HG03571 (cell line): ENCODE results near the gene VSX2.
"Not testable (repeated sequence)": the region's sequence is repeated elsewhere in the genome, so short reads cannot be mapped to it uniquely, and the experiment has no call there.

Experiments
- ATAC-seq: cut with Tn5 transposase; IDR thresholded peaks from one replicate; pipeline ENCODE4 v1.9.1; 2021; ENCODE audit not compliant: unreplicated experiment

The VSX2 gene

DNA sequence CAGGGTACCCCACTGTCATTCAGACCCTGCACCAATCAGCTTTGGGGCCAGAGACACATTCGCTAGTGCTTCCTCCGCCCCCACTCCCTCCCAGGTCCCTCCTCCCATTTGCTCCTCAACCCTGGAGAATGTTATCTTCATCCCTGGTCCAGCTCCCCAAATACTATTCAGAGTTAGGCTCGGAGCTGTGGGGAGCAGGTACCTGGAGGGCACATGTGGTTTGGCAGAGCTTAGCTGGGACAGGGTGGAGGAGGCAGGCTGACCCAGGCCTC, 19.5 kb downstream of the VSX2 start:
- no peak for ATAC-seq

DNA sequence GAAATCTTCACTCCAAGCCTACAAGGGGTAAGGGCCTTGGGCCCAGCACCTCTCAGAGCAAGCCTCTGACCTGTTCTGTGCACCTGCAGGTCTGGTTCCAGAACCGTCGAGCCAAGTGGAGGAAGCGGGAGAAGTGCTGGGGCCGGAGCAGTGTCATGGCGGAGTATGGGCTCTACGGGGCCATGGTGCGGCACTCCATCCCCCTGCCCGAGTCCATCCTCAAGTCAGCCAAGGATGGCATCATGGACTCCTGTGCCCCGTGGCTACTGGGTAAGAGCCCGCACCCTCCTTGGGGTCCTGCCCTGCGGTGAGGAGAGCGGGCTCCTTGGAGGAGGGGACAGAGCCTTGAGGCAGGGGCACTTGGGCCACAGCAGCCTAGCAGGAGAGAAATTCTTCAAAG, 20.3 kb downstream of the VSX2 start:
- ATAC-seq = no peak

DNA sequence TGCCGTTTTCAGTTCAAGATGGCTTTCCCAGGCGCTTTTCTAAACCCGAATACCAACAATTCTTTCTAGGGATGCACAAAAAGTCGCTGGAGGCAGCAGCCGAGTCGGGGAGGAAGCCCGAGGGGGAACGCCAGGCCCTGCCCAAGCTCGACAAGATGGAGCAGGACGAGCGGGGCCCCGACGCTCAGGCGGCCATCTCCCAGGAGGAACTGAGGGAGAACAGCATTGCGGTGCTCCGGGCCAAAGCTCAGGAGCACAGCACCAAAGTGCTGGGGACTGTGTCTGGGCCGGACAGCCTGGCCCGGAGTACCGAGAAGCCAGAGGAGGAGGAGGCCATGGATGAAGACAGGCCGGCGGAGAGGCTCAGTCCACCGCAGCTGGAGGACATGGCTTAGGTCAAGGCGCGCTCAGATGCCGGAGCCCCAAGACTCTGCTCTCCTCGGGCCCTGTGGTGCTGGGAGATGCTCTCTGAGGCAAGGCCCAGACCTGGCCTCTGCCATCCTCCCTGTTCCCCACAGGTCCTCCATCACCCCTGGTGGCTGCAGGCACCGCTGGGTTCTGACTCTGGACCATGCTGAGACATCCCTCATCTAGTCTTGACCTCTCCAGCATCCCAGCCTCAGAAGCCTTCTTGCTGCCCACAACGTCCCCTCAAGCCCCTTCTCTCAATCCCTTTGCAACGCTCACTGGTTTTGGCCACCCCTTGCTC, 21.4 kb downstream of the VSX2 start:
- ATAC-seq = no peak

DNA sequence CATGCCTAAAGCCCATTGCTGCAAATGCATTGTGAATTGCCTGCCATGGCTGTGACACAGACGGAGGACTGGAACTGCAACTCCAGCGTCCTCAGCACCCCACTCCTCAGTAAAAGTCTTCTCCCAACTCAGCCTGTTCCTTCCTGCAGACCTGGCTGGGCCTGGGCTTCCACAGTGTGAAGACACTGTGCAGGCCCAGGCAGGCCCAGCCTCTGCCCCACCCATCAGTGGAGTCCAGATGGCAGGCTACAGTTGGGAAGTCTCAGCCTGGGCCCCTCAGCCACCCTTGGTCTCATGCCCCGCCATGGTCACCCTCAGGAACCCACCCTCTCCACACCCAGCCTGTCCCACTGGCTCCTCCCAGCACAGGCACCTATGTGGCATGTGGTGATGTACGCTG, 22.0 kb downstream of the VSX2 start:
- ATAC-seq = no peak

DNA sequence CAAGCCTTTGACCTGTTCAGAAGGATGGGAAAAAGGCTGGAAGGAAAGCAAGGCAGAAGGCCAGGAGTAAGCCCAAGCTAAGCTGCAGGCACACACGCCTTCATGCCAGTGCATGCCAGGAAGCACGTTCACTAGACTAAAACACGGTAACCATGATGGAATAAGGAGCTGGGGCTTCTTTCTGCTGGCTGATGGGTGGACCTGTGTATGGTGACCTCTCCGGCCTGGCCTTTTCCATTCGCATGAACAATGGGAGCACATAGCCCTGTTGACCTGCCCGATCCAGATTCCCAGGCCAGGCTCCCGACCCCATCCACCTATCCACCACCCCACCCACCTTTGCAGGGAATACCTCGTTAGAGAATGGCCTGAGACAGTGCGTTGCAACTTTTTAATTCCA, 22.8 kb downstream of the VSX2 start:
- no peak for ATAC-seq

DNA sequence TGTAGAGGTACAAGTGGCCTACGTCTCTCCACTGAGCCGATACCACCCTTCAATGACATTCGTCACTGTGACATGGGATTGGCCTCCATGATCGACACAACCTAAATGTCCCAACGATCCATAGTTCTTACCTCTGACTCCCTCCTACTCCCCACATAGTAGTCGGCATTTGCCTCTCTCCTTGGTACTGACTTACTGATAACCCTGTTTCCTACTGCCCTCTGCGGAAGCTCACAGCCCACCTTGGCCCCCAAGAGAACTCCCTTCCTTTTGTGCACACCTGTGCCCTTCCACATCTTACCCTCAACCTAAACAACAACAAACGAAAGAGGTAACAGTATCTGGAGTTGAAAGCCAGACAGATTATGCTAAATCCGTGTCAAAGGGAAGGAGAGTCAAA, 23.9 kb downstream of the VSX2 start:
- ATAC-seq = no peak

DNA sequence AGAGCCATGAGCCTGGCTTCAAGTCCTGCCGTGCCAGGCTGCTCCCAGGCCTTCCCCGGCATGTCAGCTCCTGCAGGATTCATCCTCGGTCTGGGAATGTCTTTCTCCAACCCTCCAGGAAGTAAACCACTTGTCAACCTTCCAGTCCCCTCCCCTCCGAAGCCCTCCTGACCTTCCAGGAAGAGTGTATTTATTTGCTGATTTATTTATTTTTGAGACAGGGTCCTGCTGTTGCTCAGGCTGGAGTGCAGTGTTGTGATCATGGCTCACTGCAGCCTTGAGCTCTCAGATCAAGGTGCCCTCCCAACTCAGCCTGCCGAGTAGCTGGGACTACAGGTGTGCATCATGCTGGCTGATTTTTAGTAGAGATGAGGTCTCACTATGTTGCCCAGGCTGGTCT, 24.7 kb downstream of the VSX2 start:
- no peak for ATAC-seq

DNA sequence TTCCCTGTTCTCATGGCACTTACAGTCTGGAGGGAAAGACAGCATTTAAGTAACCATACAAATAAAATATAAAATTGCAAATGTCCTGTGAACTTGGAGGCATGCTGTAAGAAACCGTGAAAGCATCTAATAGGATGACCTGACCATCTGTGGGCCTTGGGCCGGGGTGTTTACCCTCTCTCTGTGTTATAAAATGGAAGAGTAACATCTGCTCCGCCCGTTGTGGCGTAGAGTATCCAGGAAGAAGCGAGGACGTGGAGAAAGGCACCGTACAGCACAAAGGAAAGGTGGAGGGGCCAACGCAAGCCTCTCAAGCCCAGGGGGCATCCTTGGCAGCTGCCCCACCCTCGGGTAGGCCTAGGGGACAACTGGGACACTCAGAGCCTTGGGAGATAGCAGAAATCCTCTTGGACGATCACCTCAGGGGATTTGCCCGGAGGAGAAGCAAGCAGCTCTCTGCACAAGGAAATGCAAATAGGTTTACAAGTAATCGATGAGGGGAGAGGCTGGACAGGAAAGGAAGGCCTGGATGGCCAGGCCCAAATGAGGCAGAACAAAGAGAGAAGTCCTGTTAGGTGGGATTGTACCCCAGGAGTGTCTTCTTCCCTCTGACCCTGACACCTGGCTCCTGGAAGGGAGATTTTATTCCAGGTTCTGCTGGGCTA, 26.2 kb downstream of the VSX2 start:
- ATAC-seq = no peak

DNA sequence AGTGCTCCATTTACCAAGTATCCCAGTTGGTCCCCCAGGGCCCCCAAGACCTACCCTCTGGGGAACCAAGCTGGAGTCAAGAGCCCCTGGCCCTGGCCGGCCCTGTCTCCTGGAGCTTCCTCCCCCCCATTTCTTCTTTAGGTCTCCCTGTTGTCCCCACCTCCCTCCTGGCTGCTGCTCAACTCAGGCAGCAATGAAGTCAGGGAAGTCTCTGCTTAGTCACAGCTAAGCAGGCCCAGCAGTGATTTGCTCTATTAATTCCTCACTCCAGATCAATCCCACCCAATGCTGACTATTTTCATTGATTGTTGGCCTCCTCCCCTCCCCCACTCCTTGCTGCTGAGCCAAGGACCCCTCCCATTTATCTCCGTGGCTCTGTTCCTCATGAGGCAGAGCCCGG, 28.3 kb downstream of the VSX2 start:
- ATAC-seq = no peak

DNA sequence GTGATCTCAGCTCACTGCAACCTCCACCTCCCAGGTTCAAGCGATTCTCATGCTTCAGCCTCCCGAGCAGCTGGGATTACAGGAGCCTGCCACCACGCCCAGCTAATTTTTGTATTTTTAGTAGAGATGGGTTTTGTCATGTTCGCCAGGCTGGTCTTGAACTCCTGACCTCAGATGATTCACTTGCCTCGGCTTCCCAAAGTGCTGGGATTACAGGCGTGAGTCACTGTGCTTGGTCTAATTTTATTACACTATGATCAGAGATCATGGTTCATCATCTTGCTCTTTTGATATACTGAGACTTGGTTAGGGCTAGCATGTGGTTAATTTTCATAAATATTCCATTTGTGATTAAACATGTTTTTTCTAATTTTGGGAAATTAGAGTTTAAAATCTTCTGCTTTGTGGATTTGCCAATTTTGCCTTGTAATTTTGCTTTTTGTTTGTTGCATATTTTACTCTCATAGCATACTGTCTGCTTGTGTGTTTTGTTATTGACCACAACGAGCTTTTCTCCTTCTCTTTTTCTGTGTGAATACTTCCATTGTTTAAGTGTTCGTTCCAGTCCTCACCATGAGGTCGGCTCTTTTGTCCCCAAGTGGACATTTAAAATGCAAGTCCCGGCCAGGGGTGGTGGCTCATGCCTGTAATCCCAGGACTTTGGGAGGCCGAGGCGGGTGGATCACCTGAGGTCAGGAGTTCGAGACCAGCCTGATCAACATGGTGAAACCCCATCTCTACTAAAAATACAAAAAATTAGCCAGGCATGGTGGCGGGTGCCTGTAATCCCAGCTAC, 31.3 kb downstream of the VSX2 start:
- ATAC-seq = not testable (repeated sequence)

DNA sequence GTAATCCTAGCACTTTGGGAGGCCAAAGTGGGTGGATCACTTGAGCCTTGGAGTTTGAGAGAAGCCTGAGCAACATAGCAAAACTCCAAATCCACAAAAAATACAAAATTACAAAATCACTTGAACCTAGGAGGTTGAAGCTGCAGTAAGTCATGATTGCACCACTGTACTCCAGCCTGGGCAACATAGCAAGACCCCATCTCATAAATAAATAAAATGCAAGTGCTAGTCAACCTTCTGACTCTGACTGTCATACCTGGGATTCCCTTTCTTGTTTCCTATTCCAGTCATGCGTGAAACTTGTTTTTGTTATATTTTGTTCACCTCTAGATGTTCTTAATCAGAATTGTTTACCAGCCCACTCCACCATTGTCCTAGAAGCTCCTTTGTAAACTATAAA, 32.1 kb downstream of the VSX2 start:
- no peak for ATAC-seq

DNA sequence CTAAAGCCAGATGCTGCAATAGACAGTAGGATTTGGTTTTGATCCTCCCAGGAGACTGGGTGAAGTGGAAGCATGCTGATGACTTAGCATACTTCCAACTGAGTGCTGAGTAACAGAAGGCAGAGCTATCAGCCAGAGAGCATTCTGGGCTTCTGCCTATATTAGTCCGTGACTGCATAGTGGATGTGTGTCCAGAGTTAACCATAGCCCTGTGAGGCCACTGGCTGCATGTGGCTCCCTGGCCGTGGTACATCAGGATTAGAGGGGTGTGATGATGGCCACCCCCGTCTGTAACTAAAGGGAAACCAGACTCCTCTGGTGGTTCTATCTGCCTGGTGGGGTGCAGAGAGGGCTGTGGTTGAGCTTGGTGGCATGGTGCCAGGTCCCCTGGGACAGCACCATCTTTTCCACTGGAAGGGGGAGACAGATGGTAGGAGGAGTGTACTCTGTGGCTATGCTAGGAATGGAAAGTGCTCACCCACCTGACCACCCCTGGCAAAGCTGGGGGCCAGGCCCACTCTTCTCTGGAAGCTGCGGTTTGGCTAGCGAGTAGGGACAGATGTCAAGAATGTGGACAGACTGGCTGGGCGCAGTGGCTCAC, 36.1 kb downstream of the VSX2 start:
- no peak for ATAC-seq

DNA sequence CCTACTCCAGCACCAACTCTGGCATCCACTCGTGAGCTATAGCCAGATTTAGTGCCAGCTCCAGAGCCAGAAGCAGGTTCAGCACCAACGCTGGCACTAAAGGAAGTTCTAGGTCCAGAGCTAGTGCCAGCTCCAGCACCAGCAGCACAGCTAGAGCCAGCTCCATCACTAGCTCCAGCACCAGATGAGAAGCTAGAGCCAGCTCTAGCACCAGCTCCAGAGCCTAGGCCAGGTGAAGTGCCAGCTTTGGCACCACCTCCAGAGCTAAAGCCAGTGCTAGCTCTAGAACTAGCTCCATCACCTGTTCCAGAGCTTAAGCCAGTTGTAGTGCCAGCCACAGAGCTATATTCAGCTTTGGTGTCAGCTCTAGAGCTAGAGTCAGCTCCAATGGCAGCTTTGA, 38.8 kb downstream of the VSX2 start:
- no peak for ATAC-seq

DNA sequence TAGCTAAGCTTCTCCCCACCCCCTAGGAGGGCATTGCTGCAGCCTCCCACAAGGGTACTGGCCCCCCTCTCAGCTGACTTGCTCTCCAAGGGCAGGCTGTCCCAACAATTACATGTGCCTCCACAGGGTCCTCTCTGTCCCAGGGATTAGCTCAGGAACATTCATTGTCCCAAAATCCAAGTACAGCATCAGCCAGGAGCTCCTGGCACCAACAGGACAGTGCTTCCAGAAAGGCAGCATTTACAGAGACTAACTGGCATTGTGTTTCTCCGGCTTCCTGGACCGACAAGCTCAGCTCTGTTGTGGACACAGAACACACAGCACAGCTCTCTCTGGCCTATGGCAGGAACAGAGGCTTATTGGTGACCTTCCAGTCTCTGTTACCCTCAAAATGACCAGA, 41.8 kb downstream of the VSX2 start:
- ATAC-seq = no peak

DNA sequence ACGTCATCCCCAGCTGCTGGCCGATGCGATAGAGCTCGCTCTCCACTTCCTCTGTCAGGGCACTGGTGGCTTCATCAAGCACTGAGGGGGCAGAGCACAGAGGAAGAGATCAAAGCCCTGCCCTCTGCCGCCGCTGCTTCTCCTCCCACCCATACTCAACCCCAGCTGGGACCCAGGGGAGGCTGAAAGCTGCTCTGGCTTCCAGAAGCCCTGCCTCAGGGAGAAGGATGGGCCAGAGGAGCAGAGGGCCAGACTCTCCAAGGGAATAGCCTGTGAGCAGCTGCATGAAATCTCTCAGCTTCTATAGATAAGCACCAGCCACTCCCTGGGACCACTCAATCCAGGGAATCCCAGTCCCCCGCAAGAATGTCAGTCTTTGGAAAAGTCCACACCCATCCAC, 47.5 kb downstream of the VSX2 start:
- no peak for ATAC-seq

DNA sequence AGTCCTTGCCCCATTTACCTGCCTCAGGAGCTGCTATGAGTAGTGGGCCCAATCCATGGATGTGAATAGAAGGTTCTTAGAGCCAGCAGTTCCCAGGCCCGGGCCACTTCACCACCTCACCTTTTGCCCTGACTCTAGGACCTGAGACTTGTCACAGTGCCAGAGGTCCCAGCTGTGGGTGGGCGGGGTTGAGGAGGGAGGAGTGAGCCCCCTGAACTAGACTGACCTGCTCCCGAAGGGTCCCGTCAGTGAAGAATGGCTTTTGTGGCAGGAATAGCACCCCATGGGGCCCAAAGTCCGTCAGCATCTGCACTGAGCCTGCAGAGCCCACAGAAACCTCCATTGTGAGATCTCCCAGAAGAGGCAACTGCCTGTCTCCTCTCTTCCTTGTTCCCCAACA, 50.6 kb downstream of the VSX2 start:
- no peak for ATAC-seq

DNA sequence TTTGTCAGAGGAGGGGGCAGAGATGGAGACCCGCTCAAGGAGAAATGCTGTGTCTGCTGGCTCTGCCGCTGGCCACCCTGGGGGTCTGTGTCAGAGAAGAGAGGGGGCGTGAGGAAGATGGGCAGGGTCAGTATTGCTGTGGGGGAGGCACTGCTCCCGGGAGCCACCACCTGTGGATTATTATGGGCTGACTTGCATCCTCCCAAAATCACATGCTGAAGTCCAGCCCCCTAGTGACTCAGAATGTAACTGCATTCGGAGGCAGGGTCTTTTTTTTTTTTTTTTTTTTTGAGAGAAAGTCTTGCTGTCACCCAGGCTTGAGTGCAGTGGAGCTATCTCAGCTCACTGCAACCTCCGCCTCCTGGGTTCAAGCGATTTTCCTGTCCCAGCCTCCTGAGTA, 51.2 kb downstream of the VSX2 start:
- ATAC-seq = no peak

DNA sequence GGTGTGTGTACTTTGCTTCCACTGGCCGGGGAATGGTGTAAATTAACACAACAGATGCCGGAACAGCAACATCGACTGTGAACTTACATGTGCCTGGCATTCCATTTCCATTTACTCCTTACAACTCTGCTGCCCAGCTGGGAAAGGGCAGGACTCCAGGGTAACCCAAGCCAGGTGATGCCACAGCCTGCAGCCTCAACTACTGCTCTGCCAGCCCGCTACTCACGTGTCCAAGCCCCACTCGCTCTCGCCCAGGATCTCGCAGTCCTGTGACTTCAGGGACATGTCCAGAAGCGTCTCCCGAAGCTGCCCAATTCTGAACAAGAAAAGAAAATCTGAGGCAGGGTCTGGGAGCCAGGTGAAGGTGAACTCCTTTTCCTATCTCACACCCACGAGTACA, 52.8 kb downstream of the VSX2 start:
- no peak for ATAC-seq

DNA sequence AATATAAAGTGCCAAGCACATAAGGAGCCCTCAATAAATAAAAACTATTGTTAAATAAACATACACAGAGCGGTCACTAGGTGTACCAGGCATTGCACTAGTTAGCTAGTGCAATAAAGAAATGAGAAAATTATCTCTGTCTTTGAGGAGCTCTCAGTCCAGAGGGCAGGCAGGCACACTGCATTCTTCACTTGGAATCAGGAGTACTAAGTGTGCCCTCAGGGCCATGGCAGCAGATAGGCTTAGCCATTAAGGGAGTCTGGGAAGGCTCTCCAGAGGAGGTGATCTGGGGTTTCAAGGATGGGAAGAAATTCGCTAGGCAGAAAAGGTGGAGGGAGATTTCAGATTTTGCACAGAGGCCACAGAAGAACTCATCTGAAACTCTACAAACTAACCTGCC, 54.4 kb downstream of the VSX2 start:
- no peak for ATAC-seq

DNA sequence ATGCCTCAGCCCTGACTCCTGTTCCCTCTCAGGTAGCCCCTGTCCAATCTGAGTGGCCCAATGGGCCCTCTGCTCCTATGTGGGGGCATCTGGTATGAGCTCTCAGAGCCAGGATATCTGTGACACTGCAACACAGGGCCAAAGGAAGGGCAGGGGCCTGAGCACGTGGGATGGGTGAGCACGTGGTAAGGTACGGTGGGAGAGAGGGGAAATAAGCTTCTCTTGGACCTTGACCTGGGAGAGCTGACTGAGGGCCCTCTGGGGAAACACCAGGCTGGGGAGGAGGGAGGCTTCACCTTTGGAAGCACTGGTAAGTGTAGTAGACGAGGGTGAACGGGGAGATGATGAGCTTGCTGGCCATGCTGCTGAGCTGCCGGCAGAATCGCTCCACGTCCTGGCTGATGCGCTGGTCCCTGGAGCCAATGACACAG, 56.8 kb downstream of the VSX2 start:
- no peak for ATAC-seq

DNA sequence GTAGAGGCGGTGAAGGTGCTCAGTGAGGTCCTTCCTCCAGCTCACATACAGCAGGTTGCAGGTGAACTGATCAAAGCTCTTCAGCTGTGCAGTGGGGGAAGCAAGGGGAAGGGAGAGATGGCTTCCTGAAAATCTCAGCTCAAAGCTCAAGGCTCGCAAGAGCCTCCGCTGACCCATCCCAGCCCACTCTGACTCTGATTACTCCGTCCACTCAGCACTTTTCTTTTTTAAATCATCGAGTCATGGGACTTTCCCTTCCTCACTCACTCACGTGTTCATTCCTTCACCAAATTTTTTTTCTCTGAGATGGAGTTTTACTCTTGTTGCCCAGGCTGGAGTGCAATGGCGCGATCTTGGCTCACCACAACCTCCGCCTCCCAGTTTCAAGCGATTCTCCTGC, 58.7 kb downstream of the VSX2 start:
- ATAC-seq = no peak

DNA sequence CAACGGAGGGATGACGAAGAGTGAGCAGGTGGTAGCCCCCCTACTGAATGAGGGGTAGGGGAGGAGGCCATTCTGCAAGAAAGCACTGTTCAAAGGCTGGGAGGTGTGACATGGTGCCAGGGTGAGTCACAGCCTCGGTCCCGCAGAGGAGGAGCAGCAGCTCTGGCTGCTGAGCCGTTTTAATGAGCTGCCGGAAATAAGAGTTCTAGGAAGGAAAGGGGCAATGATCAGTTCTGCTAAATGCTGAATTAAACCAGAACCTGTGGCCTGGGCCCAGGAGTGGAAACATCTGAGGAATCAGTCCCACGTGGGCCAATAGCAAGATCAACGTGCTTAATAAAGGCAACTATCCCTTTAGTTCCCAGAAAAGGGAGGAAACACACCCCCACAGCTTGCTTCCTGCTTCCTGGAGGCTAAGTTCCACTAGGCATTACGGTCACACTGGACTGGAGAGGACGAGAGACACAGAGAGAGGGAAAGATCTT, 59.9 kb downstream of the VSX2 start:
- ATAC-seq = no peak
